Measurements from ENCODE around the gene PDE6B.

Gene PDE6B

DNA sequence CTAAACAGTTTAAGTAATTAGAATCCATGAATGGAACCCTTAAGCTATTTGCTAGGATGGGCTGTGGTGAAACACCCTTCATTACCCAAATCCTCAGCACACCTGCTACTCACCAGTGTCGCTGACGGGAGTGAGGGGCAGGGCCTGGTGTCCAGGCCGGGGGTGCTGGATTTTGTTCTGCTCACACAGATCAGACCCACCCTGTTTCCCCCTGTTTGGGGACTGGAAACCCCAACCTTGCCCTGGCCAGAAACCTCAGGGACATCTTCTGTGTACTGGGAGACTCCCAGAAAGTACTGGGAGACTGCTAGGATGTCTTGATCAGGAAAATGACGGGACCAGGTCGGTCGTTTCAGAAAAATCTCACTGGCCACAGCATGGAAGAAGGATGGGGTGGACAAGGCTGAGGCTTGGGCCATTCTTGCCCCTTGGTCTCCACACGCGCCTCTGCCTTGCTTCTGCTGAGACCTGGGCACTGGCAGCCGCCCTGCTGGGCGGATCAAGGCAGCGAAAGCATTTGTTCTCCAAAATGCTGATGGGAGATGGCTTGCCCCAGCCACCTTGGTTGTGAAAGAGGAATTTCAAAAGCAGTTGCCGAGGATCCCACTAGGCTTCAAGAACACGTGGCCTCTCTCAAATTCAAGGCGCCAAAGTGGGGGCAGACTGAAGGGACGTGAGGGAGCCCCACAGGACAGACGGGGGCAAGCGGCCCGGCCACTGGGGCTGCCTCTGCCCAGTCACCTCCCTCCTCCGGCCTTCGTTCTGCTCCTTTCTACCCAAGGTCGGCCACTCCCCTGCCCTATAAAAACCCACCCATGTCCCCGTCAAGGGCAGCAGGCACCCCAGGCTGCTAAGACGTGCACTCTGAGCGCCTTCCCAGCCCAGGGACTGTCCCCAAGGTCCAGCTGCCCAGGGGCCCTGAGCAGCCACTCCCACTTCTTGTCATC is 23.5 kb upstream of the PDE6B start:
- TF ChIP-seq, protein P1, sequence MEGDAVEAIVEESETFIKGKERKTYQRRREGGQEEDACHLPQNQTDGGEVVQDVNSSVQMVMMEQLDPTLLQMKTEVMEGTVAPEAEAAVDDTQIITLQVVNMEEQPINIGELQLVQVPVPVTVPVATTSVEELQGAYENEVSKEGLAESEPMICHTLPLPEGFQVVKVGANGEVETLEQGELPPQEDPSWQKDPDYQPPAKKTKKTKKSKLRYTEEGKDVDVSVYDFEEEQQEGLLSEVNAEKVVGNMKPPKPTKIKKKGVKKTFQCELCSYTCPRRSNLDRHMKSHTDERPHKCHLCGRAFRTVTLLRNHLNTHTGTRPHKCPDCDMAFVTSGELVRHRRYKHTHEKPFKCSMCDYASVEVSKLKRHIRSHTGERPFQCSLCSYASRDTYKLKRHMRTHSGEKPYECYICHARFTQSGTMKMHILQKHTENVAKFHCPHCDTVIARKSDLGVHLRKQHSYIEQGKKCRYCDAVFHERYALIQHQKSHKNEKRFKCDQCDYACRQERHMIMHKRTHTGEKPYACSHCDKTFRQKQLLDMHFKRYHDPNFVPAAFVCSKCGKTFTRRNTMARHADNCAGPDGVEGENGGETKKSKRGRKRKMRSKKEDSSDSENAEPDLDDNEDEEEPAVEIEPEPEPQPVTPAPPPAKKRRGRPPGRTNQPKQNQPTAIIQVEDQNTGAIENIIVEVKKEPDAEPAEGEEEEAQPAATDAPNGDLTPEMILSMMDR (IDR thresholded peaks at IDR 0.05; ENCODE audit: insufficient read depth, low read depth, low read length, missing control alignments), result no peak
- no peak for DNase-seq (ENCODE audit: low read depth)
- H3K4me3 ChIP-seq (ENCODE audit: low read length), result no peak overlapping the region

DNA sequence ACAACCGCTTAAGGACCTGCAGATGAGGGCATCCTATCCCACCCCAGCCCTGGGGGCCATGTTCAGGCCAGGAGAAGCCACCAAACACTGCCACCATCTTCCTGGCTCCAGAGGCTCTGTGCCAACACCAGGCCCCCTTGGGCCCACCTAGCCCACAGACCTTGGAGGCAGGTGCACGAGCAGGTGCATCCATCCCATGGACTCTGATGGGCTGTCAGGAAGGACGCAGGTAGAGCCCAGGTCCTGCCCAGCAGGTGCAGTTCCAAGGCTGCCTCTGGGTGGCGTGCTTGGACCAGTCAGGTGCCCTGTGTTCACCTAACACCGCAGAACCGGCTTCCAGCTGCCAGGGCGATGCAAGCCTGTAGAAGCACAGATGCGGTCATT is 22.8 kb upstream of the PDE6B start:
- peak; percentile 50 for DNase-seq (ENCODE audit: low read depth)

DNA sequence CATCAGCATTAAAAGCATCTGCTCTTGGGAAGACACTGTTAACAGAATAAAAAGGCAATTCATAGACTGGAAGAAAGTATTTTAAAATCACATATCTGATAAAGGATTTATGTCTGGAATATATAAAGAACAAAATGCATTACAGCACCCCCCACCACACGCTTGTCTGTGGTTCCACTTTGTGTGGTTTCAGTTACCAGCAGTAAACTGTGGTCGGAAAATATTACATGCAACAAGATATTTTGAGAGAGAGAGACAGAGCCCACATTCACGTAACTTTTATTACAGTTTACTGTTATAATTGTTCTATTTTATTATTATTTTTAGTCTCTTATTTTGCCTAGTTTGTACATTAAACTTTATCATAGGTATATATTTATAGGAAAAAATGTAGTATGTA is 21.2 kb upstream of the PDE6B start:
- DNase-seq (ENCODE audit: low read depth), result no peak
- TF ChIP-seq, protein P1 (IDR thresholded peaks at IDR 0.05; ENCODE audit: insufficient read depth, low read depth, low read length, missing control alignments), result no peak

More for the DNA sequence above, 22.8 kb upstream of the PDE6B start:
- no peak overlapping the region for H3K4me3 ChIP-seq (ENCODE audit: low read length)
- TF ChIP-seq, protein P1 (IDR thresholded peaks at IDR 0.05; ENCODE audit: insufficient read depth, low read depth, low read length, missing control alignments), result peak; percentile 64

DNA sequence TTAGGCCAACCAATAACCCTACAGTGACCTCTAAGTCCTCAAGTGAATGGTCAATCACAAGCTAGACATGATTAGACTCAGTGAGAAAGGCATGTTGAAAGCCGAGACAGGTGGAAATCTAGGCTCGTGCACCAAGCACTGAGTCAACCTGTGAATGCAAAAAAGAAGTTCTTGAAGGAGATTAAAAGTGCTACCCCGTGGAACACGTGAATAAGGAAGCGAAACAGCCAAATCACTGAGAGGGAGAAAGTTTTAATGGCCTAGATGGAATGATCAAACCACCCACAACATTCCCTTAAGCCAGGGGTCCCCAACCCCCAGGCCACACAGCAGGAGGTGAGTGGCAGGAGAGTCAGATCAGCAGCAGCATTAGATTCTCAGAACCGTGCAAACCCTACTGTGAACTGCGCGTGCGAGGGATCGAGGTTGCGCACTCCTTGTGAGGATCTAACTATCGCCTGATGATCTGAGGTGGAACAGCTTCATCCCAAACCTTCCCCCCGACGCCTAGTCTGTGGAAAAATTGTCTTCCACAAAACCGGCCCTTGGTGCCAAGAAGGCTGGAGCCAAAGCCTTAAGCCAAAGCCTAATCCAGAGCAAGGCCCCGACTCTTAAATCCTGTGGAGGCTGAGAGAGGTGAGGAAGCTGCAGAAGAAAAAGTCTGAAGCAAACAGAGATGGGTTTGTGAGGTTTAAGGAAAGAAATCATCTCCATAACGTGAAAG is 19.5 kb upstream of the PDE6B start:
- DNase-seq (ENCODE audit: low read depth), result no peak
- TF ChIP-seq, protein P1 (IDR thresholded peaks at IDR 0.05; ENCODE audit: insufficient read depth, low read depth, low read length, missing control alignments), result no peak
- H3K4me3 ChIP-seq (ENCODE audit: low read length), result no peak overlapping the region

More for the DNA sequence above, 21.2 kb upstream of the PDE6B start:
- H3K4me3 ChIP-seq (ENCODE audit: low read length), result no peak overlapping the region

DNA sequence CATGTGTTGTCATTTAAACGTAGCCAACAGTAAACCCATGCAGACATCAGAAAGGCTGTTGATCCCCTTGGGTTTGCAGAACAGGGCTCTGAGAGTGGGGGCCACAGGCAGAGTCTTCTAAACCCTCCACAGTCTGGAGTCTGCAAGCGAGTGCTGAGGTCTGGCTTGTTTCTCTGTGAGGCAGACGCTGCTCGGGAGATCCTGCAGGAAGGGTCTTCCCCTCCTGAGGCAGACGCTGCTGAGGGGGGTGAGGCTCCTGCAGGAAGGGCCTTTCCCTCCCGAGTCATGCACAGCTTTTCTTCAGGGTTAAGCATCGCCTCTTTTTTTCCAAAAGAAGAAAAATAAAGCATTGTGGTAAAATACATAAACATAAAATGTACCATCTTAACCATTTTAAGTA is 17.1 kb upstream of the PDE6B start:
- DNase-seq (ENCODE audit: low read depth), result no peak
- TF ChIP-seq, protein P1 (IDR thresholded peaks at IDR 0.05; ENCODE audit: insufficient read depth, low read depth, low read length, missing control alignments), result no peak
- H3K4me3 ChIP-seq (ENCODE audit: low read length), result no peak overlapping the region

DNA sequence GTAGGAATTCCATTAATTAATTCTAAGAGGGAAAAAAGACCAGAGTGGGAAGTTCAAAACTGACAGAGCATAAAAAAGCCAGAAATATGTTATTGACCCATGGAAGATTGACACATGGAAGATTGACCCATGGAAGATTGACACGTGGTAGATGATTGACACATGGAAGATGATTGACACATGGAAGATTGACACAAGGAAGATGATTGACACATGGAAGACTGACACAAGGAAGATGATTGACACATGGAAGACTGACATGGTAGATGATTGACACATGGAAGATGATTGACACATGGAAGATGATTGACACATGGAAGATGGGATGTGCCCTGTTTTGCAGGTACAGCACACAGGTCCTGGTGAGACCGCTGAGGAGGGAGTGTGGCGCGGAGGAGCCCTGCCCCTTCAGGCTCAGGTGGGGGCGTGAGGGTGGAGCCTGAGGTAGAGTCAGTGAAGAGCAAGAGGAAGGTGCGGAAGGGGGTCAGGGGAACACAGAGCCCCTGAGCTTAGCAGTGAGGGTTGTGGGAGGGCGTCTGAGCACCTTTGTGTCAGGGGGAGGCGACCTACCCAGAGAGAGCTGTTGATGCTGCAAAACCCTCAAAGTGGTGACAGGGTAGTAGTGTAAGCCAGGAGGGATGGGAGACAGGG is 15.8 kb upstream of the PDE6B start:
- peak; percentile 17 for DNase-seq (ENCODE audit: low read depth)

More for the DNA sequence above, 15.8 kb upstream of the PDE6B start:
- TF ChIP-seq, protein P1 (IDR thresholded peaks at IDR 0.05; ENCODE audit: insufficient read depth, low read depth, low read length, missing control alignments), result no peak
- H3K4me3 ChIP-seq (ENCODE audit: low read length), result no peak overlapping the region

Measured in epithelial cell of esophagus (primary cell).